ENCODE data around the gene KIF26B.

KIF26B gene

GRCh38 chr1:245600658-245601057, 445.9 kb downstream of the KIF26B start:
- H3K27ac ChIP-seq: no peak overlapping the region

GRCh38 chr1:245603311-245603865, 448.6 kb downstream of the KIF26B start:
- no peak overlapping the region for H3K27ac ChIP-seq
- TF ChIP-seq CTCF (conservative IDR thresholded peaks at IDR 0.05): no peak

More at GRCh38 chr1:245600658-245601057, 445.9 kb downstream of the KIF26B start:
- no peak for TF ChIP-seq CTCF (conservative IDR thresholded peaks at IDR 0.05)

- no peak overlapping the region for H3K27ac ChIP-seq
- TF ChIP-seq CTCF (conservative IDR thresholded peaks at IDR 0.05): no peak
These were observed 450.2 kb downstream of the KIF26B start for GRCh38 chr1:245604979-245605378.

GRCh38 chr1:245605480-245606156, 450.8 kb downstream of the KIF26B start:
- no peak overlapping the region for H3K27ac ChIP-seq
- TF ChIP-seq CTCF (conservative IDR thresholded peaks at IDR 0.05): no peak

GRCh38 chr1:245606157-245606725, 451.5 kb downstream of the KIF26B start:
- TF ChIP-seq CTCF (conservative IDR thresholded peaks at IDR 0.05): no peak
- no peak overlapping the region for H3K27ac ChIP-seq

- no peak overlapping the region for H3K27ac ChIP-seq
- no peak for TF ChIP-seq CTCF (conservative IDR thresholded peaks at IDR 0.05)
These were observed 453.5 kb downstream of the KIF26B start for GRCh38 chr1:245608271-245608670.

- peak overlapping the region; percentile 54 for H3K27ac ChIP-seq
- no peak for TF ChIP-seq CTCF (conservative IDR thresholded peaks at IDR 0.05)
These were observed 454.8 kb downstream of the KIF26B start for GRCh38 chr1:245609354-245610150.

All from VCaP (cell line).